HepG2 (cell line): Measurements from ENCODE around the gene NRIP2. TPM values are rescaled to one million over a fixed set of nuclear protein-coding genes. Genes with fewer than 3 reads are reported as not detected.
A peak's percentile ranks its signal among the peaks of the same experiment; 100 is the strongest.

Source experiments
- CENPBD1 ChIP-seq: sonication (generic); formaldehyde crosslinking; IDR thresholded peaks from 2 replicates; pipeline ENCODE4 v1.8.0; 2022; ENCODE audit warnings: missing genetic modification reagents, low read depth, mild to moderate bottlenecking, borderline replicate concordance
- CREB1 ChIP-seq, 2 experiments: fragments of 450-650 bp in 1 of 2; IDR thresholded peaks; 2 replicates each; pipeline ENCODE4 v1.6.1; 2016 to 2017; ENCODE audit warnings: control low read depth in 1 of 2, mild to moderate bottlenecking in 1 of 2, missing compliant biosample characterization in 1 of 2, missing genetic modification characterization in 1 of 2
- CREBL2 ChIP-seq: sonication (generic); formaldehyde crosslinking; IDR thresholded peaks from 2 replicates; pipeline ENCODE4 v1.8.1; 2023; ENCODE audit warnings: missing genetic modification reagents, mild to moderate bottlenecking, borderline replicate concordance
- DMAP1 ChIP-seq: IDR thresholded peaks from 2 replicates; pipeline ENCODE4 v1.6.1; 2016
- ETV6 ChIP-seq: sonication (generic); formaldehyde crosslinking; conservative IDR thresholded peaks from 2 replicates; pipeline ENCODE4 v1.4.0; 2020; ENCODE audit warnings: missing genetic modification reagents
- EZH2 ChIP-seq: conservative IDR thresholded peaks from 2 replicates; pipeline ENCODE4 v1.6.1; 2012; ENCODE audit warnings: mild to moderate bottlenecking, low read depth, low read length, moderate library complexity
- FOXO4 ChIP-seq: sonication (generic); formaldehyde crosslinking; conservative IDR thresholded peaks from 2 replicates; pipeline ENCODE4 v1.8.1; 2023; ENCODE audit warnings: missing genetic modification reagents
- MEIS1 ChIP-seq: sonication (generic); formaldehyde crosslinking; IDR thresholded peaks from 2 replicates; pipeline ENCODE4 v1.9.0; 2021; ENCODE audit warnings: mild to moderate bottlenecking, missing genetic modification reagents, moderate library complexity, borderline replicate concordance
- MXI1 ChIP-seq: IDR thresholded peaks from 3 replicates; pipeline ENCODE4 v1.6.1; 2012; ENCODE audit warnings: low read depth, low read length, inconsistent platforms, borderline replicate concordance
- MYC ChIP-seq: sonication (generic); formaldehyde crosslinking; IDR thresholded peaks from 2 replicates; pipeline ENCODE4 v1.9.0; 2021; ENCODE audit warnings: missing genetic modification reagents, borderline replicate concordance
- NR3C1 ChIP-seq: sonication (generic); formaldehyde crosslinking; IDR thresholded peaks from 2 replicates; pipeline ENCODE4 v1.4.0; 2020; ENCODE audit warnings: missing genetic modification reagents
- PAX8 ChIP-seq: sonication (generic); formaldehyde crosslinking; IDR thresholded peaks from 2 replicates; pipeline ENCODE4 v1.8.0; 2022; ENCODE audit warnings: mild to moderate bottlenecking, missing genetic modification reagents, borderline replicate concordance
- PLRG1 ChIP-seq: fragments of 450-650 bp; conservative IDR thresholded peaks from 2 replicates; pipeline ENCODE4 v1.6.1; 2016
- POGZ ChIP-seq: sonication (generic); formaldehyde crosslinking; IDR thresholded peaks from 2 replicates; pipeline ENCODE4 v1.4.0; 2020; ENCODE audit warnings: mild to moderate bottlenecking, missing genetic modification reagents
- RCOR2 ChIP-seq: IDR thresholded peaks from 2 replicates; pipeline ENCODE4 v1.6.1; 2016; ENCODE audit warnings: missing biosample characterization, missing genetic modification reagents
- SIX4 ChIP-seq: sonication (generic); formaldehyde crosslinking; IDR thresholded peaks from 2 replicates; pipeline ENCODE4 v1.4.0; 2020; ENCODE audit warnings: missing genetic modification reagents
- SUZ12 ChIP-seq: fragments of 150-350 bp; IDR thresholded peaks from 2 replicates; pipeline ENCODE4 v1.6.1; 2014; ENCODE audit warnings: low read depth, low read length
- ZBTB46 ChIP-seq: sonication (generic); formaldehyde crosslinking; IDR thresholded peaks from 2 replicates; pipeline ENCODE4 v1.4.0; 2020; ENCODE audit warnings: mild to moderate bottlenecking, missing genetic modification reagents, borderline replicate concordance
- ZEB1 ChIP-seq: IDR thresholded peaks from 2 replicates; pipeline ENCODE4 v1.6.1; 2012; ENCODE audit warnings: mild to moderate bottlenecking, low read depth, inconsistent platforms; ENCODE audit not compliant: insufficient replicate concordance
- ZFP82 ChIP-seq: sonication (generic); formaldehyde crosslinking; IDR thresholded peaks from 2 replicates; pipeline ENCODE4 v1.5.1; 2020; ENCODE audit warnings: mild to moderate bottlenecking, missing genetic modification reagents, borderline replicate concordance
- ZNF234 ChIP-seq: sonication (generic); formaldehyde crosslinking; conservative IDR thresholded peaks from 2 replicates; pipeline ENCODE4 v1.5.1; 2020; ENCODE audit warnings: mild to moderate bottlenecking, missing genetic modification reagents
- ZNF235 ChIP-seq: sonication (generic); formaldehyde crosslinking; IDR thresholded peaks from 2 replicates; pipeline ENCODE4 v1.8.1; 2023; ENCODE audit warnings: mild to moderate bottlenecking, missing genetic modification reagents, borderline replicate concordance
- ZNF253 ChIP-seq: sonication (generic); formaldehyde crosslinking; IDR thresholded peaks from 2 replicates; pipeline ENCODE4 v1.8.0; 2022; ENCODE audit warnings: mild to moderate bottlenecking, missing genetic modification reagents, borderline replicate concordance
- ZNF33A ChIP-seq: sonication (generic); formaldehyde crosslinking; IDR thresholded peaks from 2 replicates; pipeline ENCODE4 v1.5.1; 2020; ENCODE audit warnings: missing genetic modification reagents, mild to moderate bottlenecking, moderate library complexity, borderline replicate concordance
- ZNF350 ChIP-seq: sonication (generic); formaldehyde crosslinking; IDR thresholded peaks from 2 replicates; pipeline ENCODE4 v1.4.0; 2020; ENCODE audit warnings: mild to moderate bottlenecking, low read depth, missing genetic modification reagents, borderline replicate concordance
- ZSCAN12 ChIP-seq: sonication (generic); formaldehyde crosslinking; IDR thresholded peaks from 2 replicates; pipeline ENCODE4 v1.9.0; 2021; ENCODE audit warnings: mild to moderate bottlenecking, missing genetic modification reagents
- polyA plus RNA-seq, 8 experiments: library from polyadenylated mRNA; depleted of rRNA in 3 of 8; stranded (reverse) in 7 of 8; unstranded in 1 of 8; fragments of >200 nt; fragmentation: Illumina TruSeq in 4 of 8; extraction: Trizol in 4 of 8; gene quantifications; 2 replicates each; pipeline versions ENCODE4 v1.2.1 to v1.2.3, GENCODE V29; 2011 to 2016; ENCODE audit warnings: low read depth in 4 of 8, missing spikeins in 1 of 8, mixed read lengths in 1 of 8; ENCODE audit not compliant: insufficient read depth in 1 of 8
- total RNA-seq, 5 experiments: library from RNA; depleted of rRNA; stranded (reverse); fragments of >200 nt; fragmentation: Illumina TruSeq; extraction: Trizol; gene quantifications; 2 replicates each; pipeline ENCODE4 v1.2.3, GENCODE V29; 2016; ENCODE audit warnings: low read depth in 1 of 5

NRIP2 gene
- total and polyA plus RNA-seq, 2 of the 13 experiments (the other 11 are each of a cell fraction or from before 2014, with no cell fraction given): not detected

GRCh38 chr12:2812290-2813213, 22.3 kb downstream of the NRIP2 start, which contains the start of gene ITFG2 (continued):
- TF ChIP-seq MEIS1 (CRISPR knock-in tag) (peak; percentile 85; the same call in 1 of the 2 replicates), SUZ12 (no peak), CENPBD1 (CRISPR knock-in tag) (no peak), ZNF234 (CRISPR knock-in tag) (no peak), ZFP82 (CRISPR knock-in tag) (peak; percentile 38; the same call in 1 of the 2 replicates), PLRG1 (no peak), NR3C1 (CRISPR knock-in tag) (no peak), ZEB1 (no peak), PAX8 (peak; percentile 61; the same call in 1 of the 2 replicates), POGZ (CRISPR knock-in tag) (peak; percentile 79), ZNF33A (CRISPR knock-in tag) (no peak), RCOR2 (CRISPR knock-in tag) (no peak), DMAP1 (CRISPR knock-in tag) (peak; percentile 100), ZSCAN12 (CRISPR knock-in tag) (peak; percentile 60; the same call in 1 of the 2 replicates), ZNF253 (CRISPR knock-in tag) (no peak), ZBTB46 (CRISPR knock-in tag) (no peak; the same call in 1 of the 2 replicates), ZNF350 (CRISPR knock-in tag) (peak; percentile 95; the same call in 1 of the 2 replicates), FOXO4 (no peak), MYC (CRISPR knock-in tag) (peak; percentile 100), MXI1 (peak; percentile 76; the same call in 2 of the 3 replicates), EZH2 (no peak), CREBL2 (CRISPR knock-in tag) (peak; percentile 47; the same call in 1 of the 2 replicates), ZNF235 (peak; percentile 79; the same call in 1 of the 2 replicates), SIX4 (CRISPR knock-in tag) (no peak; the same call in 1 of the 2 replicates), CREB1 (IDR thresholded peaks at IDR 0.05) (peak; percentile 93), CREB1 (CRISPR knock-in tag; IDR thresholded peaks at IDR 0.05) (peak; percentile 97), ETV6 (CRISPR knock-in tag) (peak; percentile 90)
